ENCODE measurements around the gene CCDC117. TPM values are rescaled to one million over a fixed set of nuclear protein-coding genes. Genes with fewer than 3 reads are reported as not detected.
"Not testable (repeated sequence)": the region's sequence is repeated elsewhere in the genome, so short reads cannot be mapped to it uniquely, and the experiment has no call there.

The CCDC117 gene
- total RNA-seq = 10 to 100 TPM; 36.1 to 36.8 TPM

- no peaks in the 10 kb centered on the region for H3K27me3 Mint-ChIP-seq
- peak; percentile 91 for ATAC-seq
- POLR2A ChIA-PET = interaction anchor here (0.6 to 2.6 kb wide), 2 partner anchors 26 to 32 kb away, joined by 3 to 47 read pairs; partner anchors contain the start of genes CHEK2, HSCB and XBP1
- CTCF ChIA-PET = interaction anchor here (0.6 to 2.6 kb wide), 9 partner anchors 12 to 1990 kb away, joined by 3 to 22 read pairs (median 4); partner anchors contain the start of genes CHEK2, HSCB and XBP1
- H3K27ac Mint-ChIP-seq = peak within 1 kb of the TSS; percentile 99
- DNase-seq = peak; percentile 96
- H3K36me3 Mint-ChIP-seq (ENCODE audit: low read depth) = peaks cover 27% of the 10 kb centered on the region
- H3K4me3 Mint-ChIP-seq = peak within 1 kb of the TSS; percentile 94
- H3K9me3 Mint-ChIP-seq (ENCODE audit: low read depth) = no peaks in the 10 kb centered on the region
- intact Hi-C loops (cut with DNase I, micrococcal nuclease) = loop anchor here (1.0 to 5.0 kb wide), 10 partner anchors 26 to 854 kb away; partner anchors contain the start of genes HSCB (in 2 of the 2), ZNRF3 (in 2 of the 2), EWSR1 (in 1 of the 2) and KREMEN1 (in 1 of the 2)
- peaks cover 19% of the 10 kb centered on the region for H3K4me1 Mint-ChIP-seq
These were observed at the start of gene CCDC117 for GRCh38 chr22:28772633-28773460. Gene CCDC117 (plus strand): TSS chr22:28772695. CDS start chr22:28772850, 155 bp downstream.

- no peak for DNase-seq
- Mint-ChIP-seq H3K36me3 (ENCODE audit: low read depth) (peaks cover 23% of the 10 kb centered on the region), H3K4me3 (no peak overlapping the region), H3K9me3 (ENCODE audit: low read depth) (no peaks in the 10 kb centered on the region), H3K27ac (no peak overlapping the region), H3K27me3 (no peaks in the 10 kb centered on the region), H3K4me1 (no peaks in the 10 kb centered on the region)
- intact Hi-C loops (cut with DNase I, micrococcal nuclease) = no loop called here
- ATAC-seq = no peak
- CTCF ChIA-PET = no interaction called here
- POLR2A ChIA-PET = interaction anchor here (0.7 kb wide), 1 partner anchor 303 kb away, joined by 3 read pairs; no protein-coding TSS in a partner anchor
These were observed 44.5 kb upstream of the CCDC117 start for GRCh38 chr22:28728002-28728401.

DNA sequence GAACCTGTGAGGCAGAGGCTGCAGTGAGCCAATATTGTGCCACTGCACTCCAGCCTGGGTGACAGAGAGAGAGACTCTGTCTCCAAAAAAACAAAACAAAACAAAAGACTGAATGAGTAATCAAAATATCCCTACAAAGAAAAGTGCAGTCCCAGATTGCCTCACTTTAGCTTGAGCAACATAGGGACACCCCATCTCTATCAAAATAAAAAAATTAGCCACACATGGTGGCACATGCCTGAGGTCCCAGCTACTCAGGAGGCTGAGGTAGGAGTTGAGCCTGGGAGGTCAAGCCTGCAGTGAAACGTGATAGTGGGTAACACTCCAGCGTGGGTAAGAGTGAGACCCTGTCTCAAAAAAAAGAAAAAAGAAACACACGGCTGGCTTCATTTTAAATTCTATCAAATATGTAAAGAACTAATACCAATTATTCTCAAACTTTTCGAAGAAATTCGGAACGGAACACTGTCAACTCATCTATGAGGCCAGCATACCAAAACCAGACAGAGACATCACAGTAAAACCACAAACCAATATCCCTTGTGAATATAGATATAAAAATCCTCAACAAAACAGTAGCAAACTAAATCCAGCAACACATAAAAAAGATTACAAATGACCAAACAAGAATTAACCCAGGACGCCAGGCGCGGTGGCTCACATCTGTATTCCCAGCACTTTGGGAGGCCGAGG is 43.7 kb upstream of the CCDC117 start:
- POLR2A ChIA-PET = no interaction called here
- ATAC-seq (no peak), DNase-seq (no peak)
- H3K36me3 Mint-ChIP-seq (ENCODE audit: low read depth) = peaks cover 25% of the 10 kb centered on the region
- no peaks in the 10 kb centered on the region for H3K9me3 Mint-ChIP-seq (ENCODE audit: low read depth)
- intact Hi-C loops (cut with DNase I, micrococcal nuclease) = no loop called here
- CTCF ChIA-PET = no interaction called here
- H3K27me3 Mint-ChIP-seq = no peaks in the 10 kb centered on the region
- no peak overlapping the region for H3K27ac Mint-ChIP-seq
- no peaks in the 10 kb centered on the region for H3K4me1 Mint-ChIP-seq
- H3K4me3 Mint-ChIP-seq = no peak overlapping the region

DNA sequence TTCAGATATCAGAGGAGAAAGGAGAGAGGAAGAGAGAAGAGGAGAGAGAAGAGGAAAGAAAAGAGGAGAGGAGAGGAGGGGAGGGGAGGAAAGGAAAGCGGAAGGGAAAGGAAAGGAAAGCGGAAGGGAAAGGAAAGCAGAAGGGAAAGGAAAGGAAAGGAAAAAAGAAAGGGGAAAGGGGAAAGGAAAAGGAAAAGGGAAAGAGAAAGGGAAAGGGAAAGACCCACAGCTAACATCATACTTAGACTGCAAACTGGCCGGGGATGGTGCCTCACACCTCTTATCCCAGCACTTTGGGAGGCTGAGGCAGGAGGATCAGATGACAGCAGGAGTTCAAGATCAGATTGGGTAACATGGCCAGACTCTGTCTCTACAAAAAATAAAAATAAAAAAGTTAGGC is 42.3 kb upstream of the CCDC117 start:
- ChIA-PET CTCF (no interaction called here), POLR2A (no interaction called here)
- Mint-ChIP-seq H3K4me3 (no peak overlapping the region), H3K4me1 (no peaks in the 10 kb centered on the region), H3K9me3 (ENCODE audit: low read depth) (no peaks in the 10 kb centered on the region), H3K27me3 (no peaks in the 10 kb centered on the region), H3K27ac (peak overlapping the region; percentile 60), H3K36me3 (ENCODE audit: low read depth) (peaks cover 16% of the 10 kb centered on the region)
- no peak for DNase-seq
- intact Hi-C loops (cut with DNase I, micrococcal nuclease) = no loop called here
- no peak for ATAC-seq

- ChIA-PET POLR2A (interaction anchor here (0.8 kb wide), 1 partner anchor 77 kb away, joined by 6 read pairs; no protein-coding TSS in a partner anchor), CTCF (interaction anchor here (0.7 kb wide), 1 partner anchor 905 kb away, joined by 3 read pairs; no protein-coding TSS in a partner anchor)
- DNase-seq (no peak), ATAC-seq (no peak)
- H3K4me1 Mint-ChIP-seq = peaks cover 5% of the 10 kb centered on the region
- H3K9me3 Mint-ChIP-seq (ENCODE audit: low read depth) = no peaks in the 10 kb centered on the region
- H3K27me3 Mint-ChIP-seq = no peaks in the 10 kb centered on the region
- H3K4me3 Mint-ChIP-seq = no peak overlapping the region
- H3K27ac Mint-ChIP-seq = no peak overlapping the region
- peaks cover 10% of the 10 kb centered on the region for H3K36me3 Mint-ChIP-seq (ENCODE audit: low read depth)
- intact Hi-C loops (cut with DNase I, micrococcal nuclease) = no loop called here
These were observed 38.1 kb upstream of the CCDC117 start for GRCh38 chr22:28734393-28734792.

DNA sequence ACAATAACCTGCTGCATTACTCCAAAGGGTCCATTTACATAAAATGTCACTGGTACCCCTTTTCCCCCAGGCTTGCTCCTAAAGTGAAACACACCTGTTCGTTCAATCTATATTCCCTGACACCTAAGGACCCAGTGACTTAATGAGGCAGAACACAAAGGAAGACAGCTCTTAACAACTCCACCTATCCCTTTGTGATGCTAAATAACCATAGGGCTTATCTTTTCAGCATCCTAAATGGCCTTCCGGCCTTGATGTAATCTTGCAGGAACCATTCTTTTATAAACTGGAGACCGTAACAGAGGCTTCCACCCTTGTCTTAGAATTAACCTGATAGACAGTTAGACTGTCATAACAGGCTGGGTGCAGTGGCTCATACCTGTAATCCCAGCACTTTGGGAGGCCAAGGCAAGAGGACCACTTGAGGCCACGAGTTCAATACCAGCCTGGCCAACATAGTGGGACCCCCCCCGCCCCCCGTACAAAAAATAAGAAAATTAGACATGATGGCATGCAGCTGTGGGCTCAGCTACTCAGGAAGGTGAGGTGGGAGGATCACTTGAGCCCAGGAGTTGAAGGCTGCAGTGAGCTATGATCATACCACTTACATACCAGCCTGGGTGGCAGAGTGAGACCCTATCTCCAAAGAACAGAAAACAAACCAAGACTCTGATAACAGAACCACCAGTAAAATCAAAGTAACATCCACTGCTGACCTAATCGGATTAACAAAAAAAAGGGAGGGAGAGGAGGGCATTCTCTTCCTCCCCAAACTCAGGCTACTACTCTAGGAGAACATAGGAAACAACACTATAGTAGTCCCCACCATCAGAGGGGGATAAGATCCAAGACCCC is 36.0 kb upstream of the CCDC117 start:
- no peak for ATAC-seq
- Mint-ChIP-seq H3K4me1 (peaks cover 14% of the 10 kb centered on the region), H3K4me3 (no peak overlapping the region), H3K27me3 (no peaks in the 10 kb centered on the region), H3K36me3 (ENCODE audit: low read depth) (peaks cover 10% of the 10 kb centered on the region), H3K27ac (no peak overlapping the region), H3K9me3 (ENCODE audit: low read depth) (no peaks in the 10 kb centered on the region)
- intact Hi-C loops (cut with DNase I, micrococcal nuclease) = no loop called here
- ChIA-PET POLR2A (interaction anchor here (0.7 kb wide), 1 partner anchor 810 kb away, joined by 3 read pairs; no protein-coding TSS in a partner anchor), CTCF (no interaction called here)
- DNase-seq = no peak

GRCh38 chr22:28737701-28738100 is 34.8 kb upstream of the CCDC117 start:
- peaks cover 12% of the 10 kb centered on the region for H3K36me3 Mint-ChIP-seq (ENCODE audit: low read depth)
- CTCF ChIA-PET = no interaction called here
- H3K27ac Mint-ChIP-seq = no peak overlapping the region
- H3K27me3 Mint-ChIP-seq = no peaks in the 10 kb centered on the region
- DNase-seq = no peak
- no peaks in the 10 kb centered on the region for H3K9me3 Mint-ChIP-seq (ENCODE audit: low read depth)
- intact Hi-C loops (cut with DNase I, micrococcal nuclease) = no loop called here
- no peak for ATAC-seq
- POLR2A ChIA-PET = no interaction called here
- H3K4me1 Mint-ChIP-seq = peaks cover 19% of the 10 kb centered on the region
- H3K4me3 Mint-ChIP-seq = no peak overlapping the region

DNA sequence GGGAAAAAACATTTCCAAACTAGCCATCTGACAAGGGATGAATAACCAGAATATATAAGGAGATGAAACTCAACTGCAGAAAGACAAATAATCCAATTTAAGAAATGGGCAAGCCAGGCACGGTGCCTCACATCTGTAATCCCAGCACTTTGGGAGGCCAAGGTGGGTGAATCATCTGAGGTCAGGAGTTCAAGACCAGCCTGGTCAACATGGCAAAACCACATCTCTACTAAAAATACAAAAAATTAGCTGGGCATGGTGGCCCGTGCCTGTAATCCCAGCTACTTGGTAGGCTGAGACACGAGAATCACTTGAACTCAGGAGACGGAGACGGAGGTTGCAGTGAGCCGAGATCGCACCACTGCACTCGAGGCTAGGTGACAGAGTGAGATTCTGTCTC is 33.6 kb upstream of the CCDC117 start:
- H3K27ac Mint-ChIP-seq; H3K27me3 Mint-ChIP-seq; ATAC-seq; intact Hi-C loops (cut with DNase I, micrococcal nuclease); H3K36me3 Mint-ChIP-seq (ENCODE audit: low read depth); DNase-seq; H3K9me3 Mint-ChIP-seq (ENCODE audit: low read depth); H3K4me3 Mint-ChIP-seq: not testable (repeated sequence)
- ChIA-PET CTCF (interaction anchor here (0.7 kb wide), 1 partner anchor 103 kb away, joined by 3 read pairs; no protein-coding TSS in a partner anchor), POLR2A (interaction anchor here (0.7 kb wide), 1 partner anchor 177 kb away, joined by 5 read pairs; no protein-coding TSS in a partner anchor)
- peaks cover 31% of the 10 kb centered on the region for H3K4me1 Mint-ChIP-seq

GRCh38 chr22:28741200-28741784 is 31.2 kb upstream of the CCDC117 start:
- H3K27me3 Mint-ChIP-seq = no peaks in the 10 kb centered on the region
- H3K4me3 Mint-ChIP-seq = peak overlapping the region; percentile 81
- POLR2A ChIA-PET = interaction anchor here (1.2 to 1.8 kb wide), 2 partner anchors 31 to 59 kb away, joined by 3 to 13 read pairs; partner anchors contain the start of genes CCDC117 and XBP1
- peak overlapping the region; percentile 83 for H3K27ac Mint-ChIP-seq
- H3K4me1 Mint-ChIP-seq = peaks cover 32% of the 10 kb centered on the region
- peaks cover 24% of the 10 kb centered on the region for H3K36me3 Mint-ChIP-seq (ENCODE audit: low read depth)
- CTCF ChIA-PET = interaction anchor here (0.9 to 1.3 kb wide), 4 partner anchors 32 to 300 kb away, joined by 3 to 5 read pairs (median 4); partner anchors contain the start of gene CCDC117
- ATAC-seq (no peak), DNase-seq (no peak)
- H3K9me3 Mint-ChIP-seq (ENCODE audit: low read depth) = no peaks in the 10 kb centered on the region
- intact Hi-C loops (cut with DNase I, micrococcal nuclease) = loop anchor here in 1 of 2 experiments (1.0 to 5.0 kb wide), 4 partner anchors 527 to 1026 kb away; partner anchors contain the start of genes AP1B1, EWSR1, PITPNB and UQCR10

All from activated CD4-positive, alpha-beta T cell treated with anti-CD3 and anti-CD28 coated beads for 36 hours (primary cell).